Activated naive CD8-positive, alpha-beta T cell (primary cell): Measurements from ENCODE around the gene ECHS1.
"Not testable (repeated sequence)": the region's sequence is repeated elsewhere in the genome, so short reads cannot be mapped to it uniquely, and the experiment has no call there.

Experiments
- H3K27ac Mint-ChIP-seq: one replicate; pipeline ENCODE4 v1.8.0; 2021; ENCODE audit warnings: mixed read lengths
- H3K27me3 Mint-ChIP-seq: one replicate; pipeline ENCODE4 v1.8.0; 2021; ENCODE audit warnings: mixed read lengths
- H3K36me3 Mint-ChIP-seq: one replicate; pipeline ENCODE4 v1.8.0; 2021; ENCODE audit warnings: mixed read lengths
- H3K4me1 Mint-ChIP-seq: one replicate; pipeline ENCODE4 v1.8.0; 2021; ENCODE audit warnings: low read depth, mixed read lengths
- H3K4me3 Mint-ChIP-seq: one replicate; pipeline ENCODE4 v1.8.0; 2021; ENCODE audit warnings: mild to moderate bottlenecking, mixed read lengths
- H3K9me3 Mint-ChIP-seq: one replicate; pipeline ENCODE4 v1.8.0; 2021; ENCODE audit warnings: low read depth, mixed read lengths

Gene ECHS1

GRCh38 chr10:133373174-133374090 is at the start of gene ECHS1:
ECHS1 (minus strand) TSS chr10:133373354; CDS start chr10:133373333, 21 bp downstream.
- peak within 1 kb of the TSS; percentile 85 for H3K4me3 Mint-ChIP-seq
- no peaks in the 10 kb centered on the region for H3K27me3 Mint-ChIP-seq
- H3K9me3 Mint-ChIP-seq: no peaks in the 10 kb centered on the region
- H3K36me3 Mint-ChIP-seq: peaks cover 3% of the 10 kb centered on the region
- peaks cover 16% of the 10 kb centered on the region for H3K4me1 Mint-ChIP-seq
- peak within 1 kb of the TSS; percentile 76 for H3K27ac Mint-ChIP-seq

DNA sequence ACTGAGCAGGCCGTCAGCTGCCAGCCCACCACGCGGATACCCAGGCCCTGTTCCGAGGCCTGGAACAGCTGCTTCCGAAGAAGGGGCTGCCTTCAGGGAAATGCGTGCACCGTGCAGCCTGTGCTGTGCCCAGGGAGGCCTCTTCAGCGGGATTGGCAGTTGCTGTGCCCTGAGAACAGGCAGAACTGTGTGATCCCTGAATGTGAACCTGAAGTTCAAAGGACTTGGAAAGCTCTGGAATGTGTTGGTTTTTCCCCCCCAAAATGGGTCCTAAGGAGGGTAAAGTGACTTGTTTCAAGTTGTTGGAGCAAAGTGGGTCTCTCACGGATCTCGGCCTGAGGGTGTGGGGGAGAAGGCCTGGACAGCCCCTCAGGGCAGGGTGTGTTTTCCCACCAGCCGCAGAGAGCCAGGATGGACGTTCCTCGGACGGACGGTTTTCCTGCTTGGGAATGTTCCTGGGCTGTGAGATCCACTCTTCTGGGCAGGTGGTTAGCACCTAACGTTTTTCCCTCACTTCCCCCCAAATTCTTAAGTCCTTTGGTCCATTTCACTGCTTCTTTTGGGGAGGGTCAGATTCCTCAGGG is 49.2 kb upstream of the ECHS1 start:
- Mint-ChIP-seq H3K9me3 (no peaks in the 10 kb centered on the region), H3K27me3 (no peaks in the 10 kb centered on the region), H3K4me1 (no peaks in the 10 kb centered on the region), H3K36me3 (no peaks in the 10 kb centered on the region), H3K27ac (no peak overlapping the region), H3K4me3 (no peak overlapping the region)

GRCh38 chr10:133421336-133422222 is 48.4 kb upstream of the ECHS1 start:
- H3K4me1 Mint-ChIP-seq: no peaks in the 10 kb centered on the region
- no peak overlapping the region for H3K4me3 Mint-ChIP-seq
- no peaks in the 10 kb centered on the region for H3K27me3 Mint-ChIP-seq
- H3K27ac Mint-ChIP-seq: no peak overlapping the region
- no peaks in the 10 kb centered on the region for H3K9me3 Mint-ChIP-seq
- H3K36me3 Mint-ChIP-seq: no peaks in the 10 kb centered on the region

DNA sequence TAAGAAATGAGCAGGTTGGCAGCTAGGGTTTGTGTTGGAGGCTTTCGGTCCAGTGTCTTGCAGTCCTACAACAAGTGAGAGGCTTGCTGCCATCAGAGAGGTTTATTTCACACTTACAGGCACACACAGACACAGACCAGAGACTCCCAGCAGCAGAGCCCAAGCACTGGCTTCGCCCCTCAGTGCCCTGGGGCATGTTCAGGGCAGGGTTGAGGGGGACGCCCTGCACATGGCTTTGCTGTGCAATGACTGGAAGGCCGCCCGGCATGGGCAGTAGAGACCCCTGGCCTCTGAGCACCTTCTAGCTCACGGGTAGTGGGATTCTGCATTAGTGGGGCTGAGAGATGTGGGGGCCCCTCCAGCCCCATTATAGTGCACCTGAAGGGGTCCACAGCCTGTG is 47.4 kb upstream of the ECHS1 start:
- no peak overlapping the region for H3K27ac Mint-ChIP-seq
- no peak overlapping the region for H3K4me3 Mint-ChIP-seq
- H3K4me1 Mint-ChIP-seq: no peaks in the 10 kb centered on the region
- H3K36me3 Mint-ChIP-seq: peaks cover 4% of the 10 kb centered on the region
- H3K27me3 Mint-ChIP-seq: no peaks in the 10 kb centered on the region
- no peaks in the 10 kb centered on the region for H3K9me3 Mint-ChIP-seq

GRCh38 chr10:133420028-133420427 is 46.9 kb upstream of the ECHS1 start:
- Mint-ChIP-seq H3K27me3 (no peaks in the 10 kb centered on the region), H3K9me3 (no peaks in the 10 kb centered on the region), H3K4me1 (no peaks in the 10 kb centered on the region), H3K36me3 (peaks cover 9% of the 10 kb centered on the region), H3K4me3 (no peak overlapping the region), H3K27ac (no peak overlapping the region)

- Mint-ChIP-seq H3K9me3 (no peaks in the 10 kb centered on the region), H3K27me3 (no peaks in the 10 kb centered on the region), H3K36me3 (peaks cover 9% of the 10 kb centered on the region), H3K27ac (no peak overlapping the region), H3K4me3 (no peak overlapping the region), H3K4me1 (no peaks in the 10 kb centered on the region)
Observed at GRCh38 chr10:133419211-133419950, 46.2 kb upstream of the ECHS1 start.

DNA sequence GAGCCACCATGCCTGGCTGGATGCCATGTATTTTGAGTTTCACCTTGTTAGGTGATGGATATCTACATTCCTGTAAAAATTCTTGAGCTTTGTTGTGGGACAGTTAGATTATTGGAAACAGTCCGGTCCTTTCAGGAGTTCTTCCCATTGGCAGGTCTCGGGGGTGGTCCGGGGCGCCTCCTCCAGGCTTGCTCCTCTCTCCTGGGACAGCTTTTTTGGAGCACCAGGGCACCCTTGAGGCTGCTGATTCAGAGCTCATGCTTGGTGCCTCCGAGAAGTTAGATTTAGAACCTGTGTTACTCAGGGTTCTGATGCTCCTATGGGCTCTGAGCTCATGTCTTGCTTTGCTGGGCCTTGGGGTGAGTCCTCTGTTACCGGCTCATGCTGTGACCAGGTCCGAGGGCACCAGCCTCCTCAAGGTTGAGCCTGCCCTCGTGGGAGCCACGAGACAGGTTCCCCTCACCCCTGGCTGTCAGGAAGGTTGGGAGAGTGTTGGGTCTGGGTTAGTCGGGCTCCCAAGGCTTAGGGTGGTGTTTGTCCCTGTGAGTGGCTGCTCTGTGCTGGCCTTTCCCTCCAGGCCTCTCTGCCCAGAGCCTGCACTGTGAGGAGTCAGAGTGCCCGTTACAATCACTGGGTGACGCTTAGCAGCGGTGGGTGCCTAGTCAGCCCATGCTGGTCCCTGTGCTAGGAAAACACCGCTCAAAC is 45.3 kb upstream of the ECHS1 start:
- Mint-ChIP-seq H3K27me3 (no peaks in the 10 kb centered on the region), H3K9me3 (no peaks in the 10 kb centered on the region), H3K4me1 (peaks cover 1% of the 10 kb centered on the region), H3K36me3 (peaks cover 10% of the 10 kb centered on the region), H3K4me3 (no peak overlapping the region), H3K27ac (no peak overlapping the region)

DNA sequence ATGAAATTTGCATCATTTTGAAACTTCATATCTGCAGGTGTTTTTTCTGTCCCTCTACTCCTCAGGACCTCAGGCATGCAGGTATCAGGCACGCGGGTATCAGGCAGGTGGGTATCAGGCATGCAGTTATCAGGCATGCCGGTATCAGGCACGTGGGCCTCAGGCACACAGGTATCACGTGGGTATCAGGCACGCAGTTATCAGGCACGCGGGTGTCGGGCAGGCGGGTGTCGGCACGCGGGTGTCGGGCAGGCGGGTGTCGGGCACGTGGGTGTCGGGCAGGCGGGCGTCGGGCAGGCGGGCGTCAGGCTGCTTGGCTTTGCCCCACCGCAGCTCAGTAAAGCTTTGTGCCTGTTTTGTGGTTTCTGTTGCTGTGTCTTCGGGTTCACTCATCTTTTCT is 42.6 kb upstream of the ECHS1 start:
- H3K27me3 Mint-ChIP-seq: no peaks in the 10 kb centered on the region
- no peak overlapping the region for H3K4me3 Mint-ChIP-seq
- H3K4me1 Mint-ChIP-seq: peaks cover 2% of the 10 kb centered on the region
- H3K27ac Mint-ChIP-seq: no peak overlapping the region
- peaks cover 15% of the 10 kb centered on the region for H3K9me3 Mint-ChIP-seq
- peaks cover 34% of the 10 kb centered on the region for H3K36me3 Mint-ChIP-seq

- H3K4me1 Mint-ChIP-seq, H3K27ac Mint-ChIP-seq, H3K27me3 Mint-ChIP-seq, H3K4me3 Mint-ChIP-seq: not testable (repeated sequence)
- Mint-ChIP-seq H3K9me3 (peaks cover 16% of the 10 kb centered on the region), H3K36me3 (peaks cover 43% of the 10 kb centered on the region)
Observed at GRCh38 chr10:133414401-133414800, 41.2 kb upstream of the ECHS1 start.

GRCh38 chr10:133412381-133412711 is 39.2 kb upstream of the ECHS1 start:
- Mint-ChIP-seq H3K4me1 (peaks cover 16% of the 10 kb centered on the region), H3K36me3 (peaks cover 55% of the 10 kb centered on the region), H3K4me3 (no peak overlapping the region), H3K27ac (no peak overlapping the region), H3K9me3 (peaks cover 16% of the 10 kb centered on the region), H3K27me3 (no peaks in the 10 kb centered on the region)

- peak overlapping the region; percentile 3 for H3K27ac Mint-ChIP-seq
- H3K9me3 Mint-ChIP-seq: peaks cover 16% of the 10 kb centered on the region
Observed at GRCh38 chr10:133411523-133412380, 38.6 kb upstream of the ECHS1 start.

GRCh38 chr10:133405844-133406527 is 32.8 kb upstream of the ECHS1 start:
- Mint-ChIP-seq H3K36me3 (peaks cover 31% of the 10 kb centered on the region), H3K9me3 (peaks cover 3% of the 10 kb centered on the region), H3K27ac (no peak overlapping the region), H3K4me1 (peaks cover 45% of the 10 kb centered on the region), H3K4me3 (no peak overlapping the region), H3K27me3 (no peaks in the 10 kb centered on the region)

More at GRCh38 chr10:133411523-133412380, 38.6 kb upstream of the ECHS1 start:
- no peaks in the 10 kb centered on the region for H3K27me3 Mint-ChIP-seq
- H3K4me3 Mint-ChIP-seq: no peak overlapping the region
- H3K4me1 Mint-ChIP-seq: peaks cover 22% of the 10 kb centered on the region
- peaks cover 58% of the 10 kb centered on the region for H3K36me3 Mint-ChIP-seq

GRCh38 chr10:133405272-133405671 is 32.1 kb upstream of the ECHS1 start:
- peaks cover 24% of the 10 kb centered on the region for H3K36me3 Mint-ChIP-seq
- H3K4me3 Mint-ChIP-seq: no peak overlapping the region
- peak overlapping the region; percentile 19 for H3K27ac Mint-ChIP-seq
- H3K9me3 Mint-ChIP-seq: no peaks in the 10 kb centered on the region
- peaks cover 52% of the 10 kb centered on the region for H3K4me1 Mint-ChIP-seq
- no peaks in the 10 kb centered on the region for H3K27me3 Mint-ChIP-seq
